Small intestine (tissue), 7 donors: ENCODE measurements around the gene RELN. TPM values are rescaled to one million over a fixed set of nuclear protein-coding genes. Genes with fewer than 3 reads are reported as not detected.

Experiments used
- DNase-seq, 2 donors: peaks; one replicate each; pipeline versions ENCODE4 v3.0.0 to v3.0.0-alpha.2; 2013
- FAIRE-seq: peaks from 2 replicates; lab custom pipeline; 2012; peaks lifted over from hg19 to GRCh38; lab: Jason Lieb, UNC
- H3K27ac ChIP-seq, 3 donors: one replicate each; pipeline ENCODE4 v1.5.1; 2013; ENCODE audit warnings: low read length in 2 of 3, mild to moderate bottlenecking in 2 of 3, control low read depth in 1 of 3, inconsistent platforms in 1 of 3, low read depth in 1 of 3, moderate library complexity in 1 of 3
- H3K27me3 ChIP-seq, 3 donors: one replicate each; pipeline ENCODE4 v1.6.1; 2013; ENCODE audit warnings: low read length in 3 of 3, inconsistent platforms in 1 of 3; ENCODE audit not compliant: control insufficient read depth in 3 of 3, insufficient read depth in 3 of 3
- H3K36me3 ChIP-seq, 3 donors: one replicate each; pipeline ENCODE4 v1.6.1; 2013; ENCODE audit warnings: low read length in 3 of 3, inconsistent platforms in 1 of 3, low read depth in 1 of 3, mild to moderate bottlenecking in 1 of 3, moderate library complexity in 1 of 3; ENCODE audit not compliant: control insufficient read depth in 3 of 3, insufficient read depth in 2 of 3
- H3K4me1 ChIP-seq, 3 donors: one replicate each; pipeline ENCODE4 v1.6.1; 2013; ENCODE audit warnings: low read length in 2 of 3, inconsistent platforms in 1 of 3, low read depth in 1 of 3, mild to moderate bottlenecking in 1 of 3, moderate library complexity in 1 of 3; ENCODE audit not compliant: control insufficient read depth in 3 of 3, insufficient read depth in 2 of 3
- H3K4me3 ChIP-seq, 3 donors: one replicate each; pipeline ENCODE4 v1.5.1; 2013; ENCODE audit warnings: low read length in 3 of 3, control low read depth in 1 of 3, inconsistent platforms in 1 of 3, low read depth in 1 of 3, mild to moderate bottlenecking in 1 of 3, moderate library complexity in 1 of 3
- H3K9me3 ChIP-seq, 2 donors: one replicate each; pipeline ENCODE4 v1.6.1; 2013; ENCODE audit warnings: low read depth in 1 of 2, low read length in 1 of 2; ENCODE audit not compliant: control insufficient read depth in 2 of 2, insufficient read depth in 1 of 2
- WGBS, 3 donors: extraction: QIAGEN DNeasy Blood & Tissue Kit; methylation state at CpG; one replicate each; pipeline ENCODE4 v1.1.7; 2013; 5-methylcytosine and 5-hydroxymethylcytosine counted together
- polyA plus RNA-seq, 4 donors: library from polyadenylated mRNA; stranded (reverse) in 3 of 4; unstranded in 1 of 4; fragments of 200-250 nt in 3 of 4; fragments of 120-200 nt in 1 of 4; gene quantifications; one replicate each; pipeline versions ENCODE4 v1.2.1 to v1.2.3, GENCODE V29; 2013
- donor health status: healthy with polysubstance abuse.
- donor health status: control.
- donor health status: control.
- donor health status: Bipolar disorder and iron deficiency.
- donor health status: healthy.

RELN gene
- polyA plus RNA-seq, 4 donors: 3.4 to 8.1 TPM; not detected in 2

- H3K36me3 ChIP-seq: no peaks in the 10 kb centered on the region
- H3K27me3 ChIP-seq: no peaks in the 10 kb centered on the region
- peaks cover 0 to 2% of the 10 kb centered on the region in 2 donors for H3K9me3 ChIP-seq
- DNase-seq: no peak
- no peaks in the 10 kb centered on the region for H3K4me1 ChIP-seq
- WGBS, 3 donors: 16 to 28% (median 18%) methylated on average over 3 of the region's 3 CpGs
- H3K4me3 ChIP-seq: no peak overlapping the region
- H3K27ac ChIP-seq: no peak overlapping the region
- FAIRE-seq: no peak
These were observed 337.7 kb downstream of the RELN start for GRCh38 chr7:103651593-103652377.

GRCh38 chr7:103649052-103649451 is 340.4 kb downstream of the RELN start:
- FAIRE-seq (no peak), DNase-seq (no peak)
- Histone ChIP-seq H3K9me3 (peaks cover 0 to 2% of the 10 kb centered on the region in 2 donors), H3K4me3 (no peak overlapping the region), H3K4me1 (no peaks in the 10 kb centered on the region), H3K36me3 (no peaks in the 10 kb centered on the region), H3K27ac (no peak overlapping the region), H3K27me3 (no peaks in the 10 kb centered on the region)
- 65 to 95% (median 91%) methylated on average over 2 of the region's 2 CpGs for WGBS, 3 donors

- DNase-seq (no peak), FAIRE-seq (no peak)
- Histone ChIP-seq H3K27me3 (no peaks in the 10 kb centered on the region), H3K4me3 (no peak overlapping the region), H3K36me3 (no peaks in the 10 kb centered on the region), H3K4me1 (no peaks in the 10 kb centered on the region), H3K9me3 (peaks cover 0 to 2% of the 10 kb centered on the region in 2 donors), H3K27ac (no peak overlapping the region)
- WGBS, 3 donors: 0 to 17% (median 7%) methylated on average over 1 of the region's 1 CpG
These were observed 341.3 kb downstream of the RELN start for GRCh38 chr7:103648135-103648534.

GRCh38 chr7:103644319-103644718 is 345.1 kb downstream of the RELN start:
- Histone ChIP-seq H3K9me3 (peaks cover 0 to 2% of the 10 kb centered on the region in 2 donors), H3K4me3 (no peak overlapping the region), H3K4me1 (no peaks in the 10 kb centered on the region), H3K27me3 (no peaks in the 10 kb centered on the region), H3K27ac (no peak overlapping the region), H3K36me3 (no peaks in the 10 kb centered on the region)
- no peak for FAIRE-seq
- DNase-seq: no peak
- 82 to 90% (median 88%) methylated on average over 2 of the region's 2 CpGs for WGBS, 3 donors

GRCh38 chr7:103640031-103640779 is 349.3 kb downstream of the RELN start:
- no peaks in the 10 kb centered on the region for H3K9me3 ChIP-seq
- no peak overlapping the region for H3K27ac ChIP-seq
- DNase-seq: no peak
- no peaks in the 10 kb centered on the region for H3K4me1 ChIP-seq
- no peak overlapping the region for H3K4me3 ChIP-seq
- 83 to 91% (median 88%) methylated on average over 5 of the region's 5 CpGs for WGBS, 3 donors
- no peak for FAIRE-seq
- no peaks in the 10 kb centered on the region for H3K36me3 ChIP-seq
- H3K27me3 ChIP-seq: no peaks in the 10 kb centered on the region

GRCh38 chr7:103637726-103638125 is 351.7 kb downstream of the RELN start:
- H3K4me1 ChIP-seq: no peaks in the 10 kb centered on the region
- FAIRE-seq: no peak
- H3K27me3 ChIP-seq: no peaks in the 10 kb centered on the region
- no peak overlapping the region for H3K4me3 ChIP-seq
- no peaks in the 10 kb centered on the region for H3K9me3 ChIP-seq
- 27 to 60% (median 37%) methylated on average over 3 of the region's 3 CpGs for WGBS, 3 donors
- H3K36me3 ChIP-seq: no peaks in the 10 kb centered on the region
- DNase-seq: no peak
- H3K27ac ChIP-seq: no peak overlapping the region

- no peaks in the 10 kb centered on the region for H3K9me3 ChIP-seq
- H3K27ac ChIP-seq: no peak overlapping the region
- H3K4me1 ChIP-seq: no peaks in the 10 kb centered on the region
- 9 to 30% (median 19%) methylated on average over 1 of the region's 1 CpG for WGBS, 3 donors
- FAIRE-seq: no peak
- no peaks in the 10 kb centered on the region for H3K27me3 ChIP-seq
- no peaks in the 10 kb centered on the region for H3K36me3 ChIP-seq
- DNase-seq: no peak
- H3K4me3 ChIP-seq: no peak overlapping the region
These were observed 352.4 kb downstream of the RELN start for GRCh38 chr7:103637094-103637493.

GRCh38 chr7:103636153-103636552 is 353.3 kb downstream of the RELN start:
- DNase-seq: no peak
- FAIRE-seq: no peak
- no peaks in the 10 kb centered on the region for H3K4me1 ChIP-seq
- WGBS, 3 donors: 61 to 70% (median 65%) methylated on average over 5 of the region's 5 CpGs
- H3K27me3 ChIP-seq: no peaks in the 10 kb centered on the region
- no peaks in the 10 kb centered on the region for H3K36me3 ChIP-seq
- H3K9me3 ChIP-seq: no peaks in the 10 kb centered on the region
- H3K27ac ChIP-seq: no peak overlapping the region
- H3K4me3 ChIP-seq: no peak overlapping the region
